ENCODE results near the gene CEP89.
A peak's percentile ranks its signal among the peaks of the same experiment; 100 is the strongest.
"Not testable (repeated sequence)": the region's sequence is repeated elsewhere in the genome, so short reads cannot be mapped to it uniquely, and the experiment has no call there.

Gene CEP89

DNA sequence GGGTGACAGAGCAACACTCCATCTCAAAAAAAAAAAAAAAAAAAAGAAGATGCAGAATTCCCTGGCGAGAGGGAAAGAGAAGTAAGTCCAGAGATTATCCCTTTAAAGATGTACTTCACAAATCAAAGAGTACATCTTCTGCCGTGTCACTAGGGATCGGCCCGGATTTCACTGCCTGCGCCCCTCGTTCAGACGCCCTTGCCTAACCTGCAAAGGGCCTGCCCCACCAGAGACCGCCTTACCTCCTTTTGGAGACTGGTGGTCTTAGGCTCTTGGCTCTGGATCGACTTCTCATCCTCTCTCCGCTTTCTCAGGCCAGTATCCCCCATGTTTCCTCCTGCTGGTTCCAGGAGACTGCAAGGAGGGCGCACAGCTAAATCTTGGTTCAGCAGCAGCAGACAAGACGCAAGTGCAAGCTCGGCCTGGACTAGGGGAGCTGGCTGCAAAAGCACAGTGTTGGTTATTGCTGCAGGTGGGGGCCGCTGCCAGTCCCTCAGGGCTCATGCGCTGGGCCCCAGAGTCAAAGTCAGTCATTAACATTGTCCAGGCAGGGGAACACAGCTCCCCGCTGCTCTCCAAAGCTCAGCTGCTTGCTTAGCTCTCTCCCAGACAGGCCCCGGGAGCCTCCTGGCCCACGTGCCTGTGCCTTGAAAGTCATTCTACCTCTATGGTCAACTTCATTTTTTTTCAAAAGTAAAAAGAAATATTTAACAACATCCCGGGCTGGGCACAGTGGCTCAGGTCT, 103.4 kb downstream of the CEP89 start:
- DNase-seq, result no peak

DNA sequence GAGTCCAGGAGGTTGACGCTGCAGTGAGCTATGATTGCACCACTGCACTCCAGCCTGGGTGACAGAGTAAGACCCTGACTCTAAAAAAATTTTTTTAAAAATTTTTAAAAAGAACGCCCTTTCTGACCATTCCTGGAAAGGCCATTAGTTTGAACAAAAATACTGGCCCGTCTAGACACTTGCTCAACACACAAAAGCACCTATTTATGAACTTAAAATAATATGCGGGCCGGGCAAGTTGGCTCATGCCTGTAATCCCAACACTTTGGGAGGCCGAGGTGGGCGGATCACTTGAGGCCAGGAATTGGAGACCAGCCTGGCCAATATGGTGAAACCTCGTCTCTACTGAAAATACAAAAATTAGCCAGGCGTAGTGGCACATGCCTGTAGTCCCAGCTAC, 104.3 kb downstream of the CEP89 start:
- DNase-seq, result not testable (repeated sequence)

DNA sequence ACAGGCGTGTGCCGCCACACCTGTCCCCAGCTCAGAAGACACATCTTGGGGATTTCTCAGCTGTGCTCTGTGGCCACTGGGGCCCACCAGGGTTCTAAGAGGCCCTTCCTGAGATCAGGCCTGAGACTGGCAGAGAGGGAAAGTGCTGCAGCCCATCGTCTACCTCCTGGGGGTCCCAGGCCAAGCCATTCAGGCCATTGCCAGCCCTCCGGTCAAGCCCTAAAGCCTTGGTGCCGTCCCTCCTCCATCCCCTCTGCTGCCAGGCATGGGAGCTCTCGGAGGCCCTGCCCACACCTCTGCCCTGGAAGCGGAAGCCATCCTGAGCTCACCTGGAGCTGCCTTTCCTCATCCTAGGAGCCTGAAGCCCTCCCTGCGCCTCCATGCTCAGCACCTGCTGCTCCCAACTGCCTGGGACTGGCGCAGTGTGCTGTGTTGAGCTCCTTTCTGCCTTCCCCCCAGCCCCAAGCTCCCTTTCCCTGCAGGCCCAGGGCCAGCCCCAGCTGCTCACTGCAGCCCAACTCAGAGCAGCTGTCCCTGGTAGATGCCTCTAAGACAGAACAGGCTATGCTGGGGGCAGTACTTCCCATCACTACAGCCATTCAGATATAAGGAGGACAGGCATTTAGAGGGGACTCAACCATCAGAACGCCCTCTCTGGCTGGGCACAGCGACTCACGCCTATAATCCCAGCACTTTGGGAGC, 105.0 kb downstream of the CEP89 start:
- DNase-seq, result no peak

DNA sequence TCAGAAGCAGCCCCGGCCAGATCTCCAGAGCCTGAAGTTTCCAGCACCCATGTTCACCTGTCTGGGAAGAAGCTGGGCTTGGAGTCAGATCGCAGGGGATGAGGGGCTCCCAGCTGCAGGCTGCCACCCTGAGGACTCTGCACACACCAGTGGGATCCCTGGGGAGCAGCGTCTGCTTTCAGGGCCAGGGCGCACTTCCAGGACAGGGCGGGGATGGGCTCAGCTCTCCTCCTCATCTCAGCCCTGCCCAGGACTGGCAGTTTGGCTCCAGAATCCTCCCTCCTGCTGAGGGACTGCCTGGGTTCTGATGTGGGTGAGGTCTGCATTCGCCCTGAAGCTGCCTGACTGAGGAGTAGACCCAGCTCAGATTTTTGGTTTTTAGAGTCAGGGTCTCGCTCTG, 105.7 kb downstream of the CEP89 start:
- no peak for DNase-seq

DNA sequence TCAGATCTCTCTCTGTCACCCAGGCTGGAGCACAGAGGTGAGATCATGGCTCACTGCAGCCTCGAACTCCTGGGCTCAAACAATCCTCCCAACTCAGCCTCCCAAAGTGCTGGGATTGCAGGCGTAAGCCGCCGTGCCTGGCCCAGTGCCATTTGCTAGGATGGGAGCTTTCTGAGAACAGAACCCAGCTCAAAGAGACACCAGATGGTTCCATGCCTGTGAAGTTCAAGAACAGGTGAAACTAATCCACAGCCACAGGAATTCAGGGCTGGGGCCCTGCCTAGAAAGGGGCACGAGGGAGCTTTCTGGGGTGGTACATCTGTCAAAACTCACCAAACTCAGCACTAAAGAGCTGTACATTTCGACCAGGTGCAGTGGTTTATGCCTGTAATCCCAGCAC, 106.4 kb downstream of the CEP89 start:
- peak; percentile 70 for DNase-seq

DNA sequence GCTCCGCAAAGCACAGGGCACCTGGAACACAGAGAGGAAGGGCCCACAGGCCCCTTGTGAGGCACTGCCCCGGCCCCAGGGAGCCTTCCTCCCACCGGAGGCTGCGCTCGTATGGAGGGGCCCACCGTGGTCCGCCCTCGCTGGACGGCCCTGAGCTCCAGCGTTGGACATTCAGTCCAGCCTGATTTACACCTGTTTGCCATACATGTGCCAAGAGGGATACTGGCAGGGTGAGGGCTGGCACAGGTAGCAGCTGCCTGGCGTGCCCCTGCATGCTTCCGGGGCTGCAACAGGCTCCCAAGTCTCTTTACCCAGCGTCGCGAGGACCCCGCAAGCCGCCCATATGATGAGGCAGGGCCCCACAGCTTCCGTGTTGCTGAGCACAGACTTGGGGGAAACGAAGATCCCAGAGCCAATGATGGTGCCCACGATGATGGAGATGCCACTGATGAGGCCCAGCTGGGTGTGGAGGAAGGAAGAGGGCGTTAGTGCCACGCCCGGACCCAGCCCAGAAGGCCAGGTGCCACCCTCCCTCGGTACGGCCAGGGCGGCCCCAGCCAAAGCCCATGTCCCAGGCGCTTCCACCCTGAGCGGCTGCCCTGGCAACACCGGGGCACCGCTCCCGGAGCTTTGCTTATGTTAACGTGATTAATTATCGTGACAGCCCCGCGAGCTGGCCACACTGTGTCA, 107.3 kb downstream of the CEP89 start:
- no peak for DNase-seq

DNA sequence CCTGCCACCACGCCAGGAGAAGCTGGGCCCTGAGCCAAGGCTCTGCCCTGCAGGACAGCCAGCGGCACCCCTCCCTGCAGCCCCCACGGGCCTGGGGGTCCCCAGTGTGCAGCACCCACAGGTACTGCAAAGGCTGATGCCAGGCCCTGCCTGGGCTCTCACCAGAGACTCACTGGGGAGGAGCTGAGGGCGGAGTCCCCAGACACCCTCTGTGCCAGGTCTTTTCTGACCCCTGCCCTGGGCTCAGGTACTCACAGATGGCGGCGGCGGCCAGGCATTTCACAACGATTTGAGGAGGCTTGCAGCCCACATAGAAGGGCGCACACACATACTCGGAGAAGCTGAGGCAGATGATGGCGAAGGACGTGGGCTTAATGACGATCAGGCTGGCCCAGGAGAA, 107.9 kb downstream of the CEP89 start:
- DNase-seq, result no peak

DNA sequence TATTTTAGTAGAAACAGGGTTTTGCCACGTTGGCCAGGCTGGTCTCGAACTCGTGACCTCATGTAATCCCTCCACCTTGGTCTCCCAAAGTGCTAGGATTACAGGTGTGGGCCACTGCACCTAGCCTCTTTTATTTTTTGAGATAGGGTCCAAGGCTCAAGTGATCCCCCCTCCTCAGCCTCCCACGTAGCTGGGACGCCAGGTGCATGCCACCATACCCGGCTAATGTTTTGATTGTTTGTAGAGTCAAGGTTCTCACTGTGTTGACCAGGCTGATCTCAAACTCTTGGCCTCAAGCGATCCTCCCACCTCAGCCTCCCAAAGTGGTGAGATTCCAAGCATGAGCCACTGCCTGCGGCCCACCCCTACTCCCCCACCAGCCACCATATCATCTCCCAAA, 108.5 kb downstream of the CEP89 start:
- DNase-seq, result no peak

DNA sequence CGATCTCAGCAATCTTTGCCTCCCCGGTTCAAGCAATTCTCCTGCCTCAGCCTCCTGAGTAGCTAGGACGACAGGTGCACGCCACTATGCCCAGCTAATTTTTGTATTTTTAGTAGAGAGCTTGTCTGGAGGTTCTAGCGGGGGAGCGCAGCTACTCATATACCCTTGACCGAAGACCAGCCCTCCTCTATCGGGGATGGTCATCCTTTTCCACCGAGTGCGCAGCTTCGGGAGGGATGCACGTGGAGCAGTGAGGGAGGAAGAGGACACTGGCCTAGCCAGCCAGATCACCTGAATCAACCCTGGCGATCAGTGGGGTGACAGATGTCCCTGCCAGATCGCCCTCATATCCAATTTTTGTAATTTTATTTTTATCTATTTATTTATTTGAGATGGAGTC, 109.0 kb downstream of the CEP89 start:
- no peak for DNase-seq

DNA sequence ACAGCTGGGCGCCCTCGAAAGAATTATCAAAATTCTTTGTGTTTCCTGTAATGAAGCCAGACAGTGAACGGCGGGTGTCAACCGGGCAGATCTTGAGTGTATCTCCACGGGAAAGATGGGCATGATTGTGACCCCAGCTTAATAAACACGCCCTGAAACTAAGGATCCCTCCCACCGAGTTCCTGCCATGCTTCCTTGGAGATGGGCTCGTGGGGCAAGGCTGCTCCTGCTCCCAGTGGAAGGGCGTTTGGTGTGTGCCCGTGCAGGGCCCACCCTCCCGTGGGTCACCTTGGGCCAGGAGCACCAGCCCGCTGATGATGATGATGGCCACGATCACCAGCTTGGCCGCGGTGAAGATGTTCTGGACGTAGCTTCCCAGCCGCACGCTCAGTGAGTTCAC, 109.6 kb downstream of the CEP89 start:
- DNase-seq, result no peak

DNA sequence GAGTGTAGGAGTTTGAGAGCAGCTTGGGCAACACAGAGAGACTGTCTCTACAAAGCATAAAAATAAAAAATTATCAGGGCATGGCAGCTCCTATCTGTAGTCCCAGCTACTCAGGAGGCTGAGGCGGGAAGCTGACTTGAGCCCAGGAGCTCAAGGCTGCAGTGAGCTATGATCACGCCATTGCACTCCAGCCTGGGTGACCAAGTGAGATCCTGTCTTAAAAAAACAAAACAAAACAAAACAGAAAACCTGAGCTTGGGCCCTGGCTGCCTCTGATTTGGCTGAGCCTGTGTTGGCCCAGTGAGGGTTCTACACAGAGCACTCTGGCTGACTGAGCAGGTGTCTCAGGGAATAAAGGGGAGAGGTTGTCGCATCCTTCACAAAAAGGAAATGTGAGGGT, 110.2 kb downstream of the CEP89 start:
- DNase-seq, result no peak

DNA sequence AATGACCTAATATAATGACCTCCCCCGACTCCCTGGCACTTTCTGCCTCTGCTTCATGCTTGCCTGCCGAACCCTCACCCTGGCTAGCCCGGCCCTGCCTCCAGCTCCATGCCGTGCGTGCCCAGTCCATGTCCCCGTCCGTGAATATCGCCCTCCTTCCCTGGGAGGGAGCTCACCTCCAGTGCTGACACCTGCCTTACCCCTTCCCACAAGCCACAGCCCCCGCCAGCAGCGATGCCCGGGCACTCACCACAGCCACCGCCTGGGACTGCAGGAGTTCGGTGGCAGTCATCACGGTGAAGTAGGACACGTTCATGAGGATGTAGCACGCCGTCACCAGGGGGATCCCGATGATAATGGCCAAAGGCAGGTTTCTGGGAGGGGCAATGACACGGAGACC, 112.2 kb downstream of the CEP89 start:
- no peak for DNase-seq

DNA sequence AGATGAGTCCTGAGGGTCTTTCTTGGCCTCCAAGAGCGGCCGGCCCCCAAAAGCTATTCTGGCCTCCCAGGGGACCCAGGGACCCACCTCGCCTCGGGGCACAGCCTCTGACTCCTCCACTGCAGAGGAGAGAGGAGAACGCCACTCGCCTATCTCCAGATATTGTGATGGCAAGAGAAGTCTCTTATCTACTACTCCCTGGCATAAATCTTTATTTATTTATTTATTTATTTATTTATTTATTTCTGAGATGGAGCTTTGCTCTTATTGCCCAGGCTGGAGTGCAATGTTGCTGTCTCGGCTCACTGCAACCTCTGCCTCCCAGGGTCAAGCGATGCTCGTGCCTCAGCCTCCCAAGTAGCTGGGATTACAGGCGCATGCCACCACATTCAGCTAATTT, 113.2 kb downstream of the CEP89 start:
- DNase-seq, result no peak

DNA sequence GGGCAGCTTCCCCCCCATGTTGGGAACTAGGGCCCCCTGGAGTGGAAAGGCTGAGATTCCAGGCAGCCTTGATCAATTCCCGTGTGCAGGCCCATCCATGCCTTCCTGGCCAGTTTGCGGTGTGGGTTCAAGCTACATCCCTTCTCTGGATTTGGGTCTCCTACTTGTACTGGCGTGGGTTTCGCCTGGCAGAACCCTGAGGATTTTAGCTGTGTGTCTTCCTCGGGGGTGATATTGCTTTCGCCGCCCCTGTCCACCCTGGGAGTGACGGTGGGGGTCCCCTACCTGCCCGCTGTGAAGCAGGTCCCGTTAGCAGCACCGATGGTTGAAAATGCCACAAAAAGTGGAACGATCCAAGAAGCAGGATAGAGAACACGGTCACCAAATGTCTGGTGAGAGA, 113.6 kb downstream of the CEP89 start:
- no peak for DNase-seq

DNA sequence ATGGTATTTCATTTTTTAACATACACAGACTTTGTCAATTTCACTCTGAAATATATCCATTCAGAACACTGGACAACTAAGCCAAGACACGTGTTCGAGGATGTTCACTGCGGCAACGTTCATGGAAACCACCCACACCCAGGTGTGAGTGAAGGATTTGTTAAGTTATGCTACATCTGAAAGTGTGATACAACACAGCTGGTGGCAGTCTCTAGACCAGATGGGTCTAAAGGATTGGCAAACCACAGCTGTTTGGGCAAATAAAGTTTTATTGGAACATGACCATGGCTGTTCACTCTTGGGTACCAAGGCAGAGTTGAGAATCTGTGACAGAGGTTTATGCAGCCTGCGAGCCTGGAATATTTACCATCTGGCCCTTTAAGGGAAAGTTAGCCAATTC, 114.2 kb downstream of the CEP89 start:
- peak; percentile 30 for DNase-seq

DNA sequence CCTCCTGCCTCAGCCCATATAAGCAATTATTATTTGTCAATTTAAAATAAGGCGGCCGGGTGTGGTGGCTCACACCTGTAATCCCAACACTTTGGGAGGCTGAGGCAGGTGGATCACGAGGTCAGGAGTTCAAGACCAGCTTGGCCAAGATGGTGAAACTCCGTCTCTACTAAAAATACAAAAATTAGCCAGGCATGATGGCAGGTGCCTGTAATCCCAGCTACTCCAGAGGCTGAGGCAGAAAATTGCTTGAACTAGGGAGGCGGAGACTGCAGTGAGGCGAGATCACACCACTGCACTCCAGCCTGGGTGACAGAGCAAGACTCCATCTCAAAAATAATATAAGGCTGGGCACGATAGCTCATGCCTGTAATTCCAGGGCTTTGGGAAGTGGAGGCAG, 114.9 kb downstream of the CEP89 start:
- DNase-seq, result not testable (repeated sequence)

DNA sequence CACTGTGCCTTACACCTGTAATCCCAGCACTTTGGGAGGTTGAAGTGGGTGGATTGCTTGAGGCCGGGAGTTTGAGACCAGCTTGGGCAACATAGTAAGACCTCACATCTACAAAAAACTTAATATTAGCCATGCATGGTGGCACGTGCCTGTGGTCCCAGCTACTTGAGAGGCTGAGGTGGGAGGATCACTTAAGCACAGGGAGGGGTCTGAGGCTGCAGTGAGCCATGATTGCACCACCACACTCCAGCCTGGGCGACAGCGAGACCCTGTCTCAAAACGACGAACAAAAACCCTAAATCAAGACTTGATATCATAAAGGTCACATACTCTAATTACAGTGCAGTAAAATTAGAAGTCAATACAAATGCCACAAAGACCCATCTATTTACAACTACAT, 119.5 kb downstream of the CEP89 start:
- no peak for DNase-seq

DNA sequence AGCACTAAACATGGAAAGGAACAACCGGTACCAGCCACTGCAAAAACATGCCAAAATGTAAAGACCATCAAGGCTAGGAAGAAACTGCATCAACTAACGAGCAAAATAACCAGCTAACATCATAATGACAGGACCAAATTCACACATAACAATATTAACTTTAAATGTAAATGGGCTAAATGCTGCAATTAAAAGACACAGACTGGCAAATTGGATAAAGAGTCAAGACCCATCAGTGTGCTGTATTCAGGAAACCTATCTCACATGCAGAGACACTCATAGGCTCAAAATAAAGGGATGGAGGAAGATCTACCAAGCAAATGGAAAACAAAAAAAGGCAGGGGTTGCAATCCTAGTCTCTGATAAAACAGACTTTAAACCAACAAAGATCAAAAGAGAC, 123.7 kb downstream of the CEP89 start:
- DNase-seq, result not testable (repeated sequence)

DNA sequence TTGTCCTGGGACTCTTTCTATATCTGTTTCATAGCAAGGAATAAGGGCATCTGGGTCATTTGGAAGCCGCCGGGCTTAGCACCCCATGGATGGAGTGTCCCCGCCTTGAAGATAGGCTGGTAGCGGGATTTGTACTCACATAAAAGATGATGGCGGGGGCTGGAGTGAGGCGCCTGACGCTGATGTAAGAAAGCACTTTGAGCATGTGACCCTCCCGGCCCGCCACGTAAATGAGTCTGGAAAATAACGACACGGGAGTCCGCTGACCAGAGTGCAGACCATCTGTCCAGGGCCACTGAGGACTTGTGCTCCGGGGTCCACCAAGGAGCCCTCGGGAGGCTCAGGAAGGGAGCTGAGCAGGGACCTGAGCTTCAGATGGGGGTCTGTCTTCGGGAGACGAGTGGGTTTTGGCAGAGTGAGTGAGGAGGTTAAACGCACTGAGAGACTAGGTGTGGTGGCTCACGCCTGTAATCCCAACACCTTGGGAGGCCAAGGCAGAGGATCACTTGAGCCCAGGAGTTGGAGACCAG, 128.0 kb downstream of the CEP89 start:
- DNase-seq, result no peak

DNA sequence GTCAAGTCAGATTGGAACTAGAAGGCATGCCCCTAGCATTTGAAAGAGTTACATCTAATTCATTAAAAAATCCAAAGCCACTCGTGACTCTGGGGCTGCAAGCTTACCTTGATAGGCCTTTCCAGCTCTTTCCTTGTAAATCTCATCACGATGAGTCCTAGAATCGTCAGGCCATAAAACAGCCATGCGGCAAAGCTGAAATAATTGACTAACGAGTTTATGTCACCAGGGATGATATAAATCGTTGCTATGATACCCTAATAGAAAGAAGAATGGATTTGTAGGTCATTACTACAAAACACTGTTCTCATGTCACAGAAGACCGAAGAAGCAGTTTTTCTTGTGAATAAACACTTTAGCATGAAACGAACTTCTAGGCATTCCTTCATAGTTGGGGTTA, 129.7 kb downstream of the CEP89 start:
- no peak for DNase-seq

DNA sequence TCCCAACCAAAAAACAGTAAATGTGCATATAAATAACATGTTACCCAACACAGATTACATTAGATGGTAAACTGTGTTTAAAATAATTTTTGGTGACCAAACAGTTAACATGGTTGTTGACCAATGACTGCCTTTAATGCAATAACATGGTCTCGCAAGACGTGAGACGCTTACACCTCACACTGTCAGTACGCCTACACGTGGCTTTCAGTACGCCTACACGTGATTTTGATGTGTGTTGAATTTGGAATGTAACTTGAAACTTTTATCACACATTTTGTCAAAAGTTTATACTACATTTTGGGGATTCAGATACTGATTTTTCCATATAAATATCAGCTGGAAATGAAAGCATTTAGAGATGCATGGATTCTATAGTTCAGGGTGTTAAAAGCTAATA, 134.2 kb downstream of the CEP89 start:
- no peak for DNase-seq

DNA sequence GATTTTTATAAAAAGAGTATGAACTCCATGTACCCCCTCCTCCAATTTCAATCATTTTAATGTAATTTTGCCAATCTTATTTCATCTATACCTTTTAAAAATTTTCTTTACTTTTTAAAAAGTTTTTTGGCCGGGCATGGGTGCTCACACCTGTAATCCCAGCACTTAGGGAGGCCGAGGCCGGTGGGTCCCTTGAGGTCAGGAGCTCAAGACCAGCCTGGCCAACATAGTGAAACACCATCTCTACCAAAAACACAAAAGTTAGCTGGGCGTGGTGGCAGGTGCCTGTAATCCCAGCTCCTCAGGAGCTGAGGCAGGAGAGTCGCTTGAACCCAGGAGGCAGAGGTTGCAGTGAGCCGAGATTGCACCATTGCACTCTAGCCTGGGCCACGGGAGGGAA, 138.4 kb downstream of the CEP89 start:
- DNase-seq, result not testable (repeated sequence)

DNA sequence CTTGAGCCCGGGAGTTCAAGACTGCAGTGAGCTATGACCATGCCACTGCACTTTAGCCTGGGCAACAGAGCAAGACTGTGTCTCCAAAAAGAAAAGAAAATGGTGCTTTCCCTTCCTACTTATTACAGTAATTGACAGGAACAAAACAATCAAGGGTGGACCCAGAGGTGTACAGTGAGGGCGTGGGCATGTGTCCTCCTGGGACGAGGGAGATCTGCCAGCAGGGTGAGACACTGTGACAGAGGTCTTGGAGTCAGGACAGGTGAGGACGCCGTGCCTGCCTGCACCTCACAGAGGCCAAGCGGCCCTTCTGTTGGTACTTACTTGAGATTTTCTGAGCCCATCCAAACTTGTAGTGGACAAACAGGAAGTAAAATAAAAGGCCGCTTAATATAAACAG, 138.9 kb downstream of the CEP89 start:
- DNase-seq, result not testable (repeated sequence)

DNA sequence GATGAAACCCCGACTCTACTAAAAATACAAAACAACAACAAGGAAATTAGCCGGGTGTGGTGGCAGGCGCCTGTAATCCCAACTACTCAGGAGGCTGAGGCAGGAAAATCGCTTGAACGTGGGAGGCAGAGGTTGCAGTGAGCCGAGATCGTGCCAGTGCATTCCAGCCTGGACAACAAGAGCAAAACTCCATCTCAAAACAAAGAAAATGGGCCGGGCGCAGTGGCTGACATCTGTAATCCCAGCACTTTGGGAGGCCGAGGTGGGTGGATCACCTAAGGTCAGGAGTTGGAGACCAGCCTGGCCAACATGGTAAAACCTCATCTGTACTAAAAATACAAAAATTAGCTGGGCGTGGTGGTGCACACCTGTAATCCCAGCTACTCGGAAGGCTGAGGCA, 139.7 kb downstream of the CEP89 start:
- not testable (repeated sequence) for DNase-seq
